Measurements from ENCODE around the gene GLIS1.

DNA sequence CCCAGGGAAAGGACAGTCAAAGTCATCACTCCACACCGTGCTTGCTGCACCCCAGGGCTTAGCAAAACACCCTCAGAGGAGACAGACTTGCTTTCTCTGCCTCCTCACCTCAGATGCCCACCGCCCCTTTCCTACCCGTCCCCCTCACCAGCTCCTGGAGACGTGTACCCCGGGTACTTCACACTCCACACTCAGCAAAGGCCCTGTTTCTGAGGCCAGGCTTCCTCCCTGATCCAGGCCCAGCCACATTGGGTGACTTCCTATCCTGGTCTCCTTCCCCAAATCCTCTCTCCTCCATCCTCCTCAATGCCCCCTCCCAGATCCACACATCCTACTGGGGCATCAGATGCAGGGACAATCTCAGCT, 163.0 kb downstream of the GLIS1 start:
- TF ChIP-seq FOXM1 (IDR thresholded peaks at IDR 0.05; ENCODE audit: borderline replicate concordance), result no peak
- no peak for TF ChIP-seq TARDBP (IDR thresholded peaks at IDR 0.05)
- no peak for TF ChIP-seq CTBP1 (IDR thresholded peaks at IDR 0.05; ENCODE audit: borderline replicate concordance)
- no peak for TF ChIP-seq BHLHE40 (IDR thresholded peaks at IDR 0.05; ENCODE audit: borderline replicate concordance)
- TF ChIP-seq FOXA1 (IDR thresholded peaks at IDR 0.05), result no peak
- TF ChIP-seq, protein P1, sequence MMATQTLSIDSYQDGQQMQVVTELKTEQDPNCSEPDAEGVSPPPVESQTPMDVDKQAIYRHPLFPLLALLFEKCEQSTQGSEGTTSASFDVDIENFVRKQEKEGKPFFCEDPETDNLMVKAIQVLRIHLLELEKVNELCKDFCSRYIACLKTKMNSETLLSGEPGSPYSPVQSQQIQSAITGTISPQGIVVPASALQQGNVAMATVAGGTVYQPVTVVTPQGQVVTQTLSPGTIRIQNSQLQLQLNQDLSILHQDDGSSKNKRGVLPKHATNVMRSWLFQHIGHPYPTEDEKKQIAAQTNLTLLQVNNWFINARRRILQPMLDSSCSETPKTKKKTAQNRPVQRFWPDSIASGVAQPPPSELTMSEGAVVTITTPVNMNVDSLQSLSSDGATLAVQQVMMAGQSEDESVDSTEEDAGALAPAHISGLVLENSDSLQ (IDR thresholded peaks at IDR 0.05), result no peak
- no peak for TF ChIP-seq ZNF384 (IDR thresholded peaks at IDR 0.05)
